Mesodermal cell (in vitro differentiated cells): ENCODE data around the gene ATG5. TPM values are rescaled to one million over a fixed set of nuclear protein-coding genes. Genes with fewer than 3 reads are reported as not detected.
A peak's percentile ranks its signal among the peaks of the same experiment; 100 is the strongest.

Experiments
- H3K27ac ChIP-seq: 2 replicates; pipeline ENCODE4 v1.7.0; 2013; ENCODE audit warnings: mild to moderate bottlenecking, low read depth, low read length, moderate library complexity; ENCODE audit not compliant: severe bottlenecking
- H3K36me3 ChIP-seq: 2 replicates; pipeline ENCODE4 v1.7.1; 2013; ENCODE audit warnings: mild to moderate bottlenecking, low read length, moderate library complexity; ENCODE audit not compliant: control insufficient read depth, insufficient read depth
- H3K4me1 ChIP-seq: one replicate; pipeline ENCODE4 v1.7.1; 2013; ENCODE audit warnings: mild to moderate bottlenecking, low read length; ENCODE audit not compliant: insufficient read depth, control insufficient read depth, poor library complexity, severe bottlenecking
- H3K4me3 ChIP-seq: 2 replicates; pipeline ENCODE4 v1.7.0; 2013; ENCODE audit warnings: low read length, control low read depth, mild to moderate bottlenecking; ENCODE audit not compliant: insufficient read depth, poor library complexity, severe bottlenecking; ENCODE audit errors: extremely low read depth
- H3K9me3 ChIP-seq: 2 replicates; pipeline ENCODE4 v1.7.1; 2013; ENCODE audit warnings: mild to moderate bottlenecking, low read length, moderate library complexity; ENCODE audit not compliant: control insufficient read depth
- WGBS, 2 experiments: methylation state at CpG; one replicate each; pipeline ENCODE4 v1.1.5; 2013; ENCODE audit warnings: missing lambda C conversion rate in 2 of 2; ENCODE audit not compliant: insufficient coverage in 2 of 2; 5-methylcytosine and 5-hydroxymethylcytosine counted together
- polyA plus RNA-seq, 2 experiments: library from polyadenylated mRNA; stranded (reverse); fragments of 50-300 nt; gene quantifications; one replicate each; pipeline ENCODE4 v1.2.3, GENCODE V29; 2013

Gene ATG5
- 29.1 TPM for polyA plus RNA-seq (2013, experiment 1 of 2)
- 34.0 TPM for polyA plus RNA-seq (2013, experiment 2 of 2)

- WGBS, 2 experiments: 2% methylated on average over 36 to 40 of the region's 56 CpGs
- peak within 1 kb of the TSS; percentile 89 for H3K27ac ChIP-seq
- no peaks in the 10 kb centered on the region for H3K9me3 ChIP-seq
- H3K36me3 ChIP-seq: no peaks in the 10 kb centered on the region
- H3K4me1 ChIP-seq: no peaks in the 10 kb centered on the region
- peak within 1 kb of the TSS; percentile 89 for H3K4me3 ChIP-seq
Measured at GRCh38 chr6:106325336-106326178, at the start of gene ATG5. Gene ATG5 (minus strand): TSS chr6:106325760. CDS start chr6:106316208, 9,552 bp downstream.

- H3K4me1 ChIP-seq: no peaks in the 10 kb centered on the region
- H3K36me3 ChIP-seq: no peaks in the 10 kb centered on the region
- no peaks in the 10 kb centered on the region for H3K9me3 ChIP-seq
- no CpG with 5 or more reads among the region's 1 CpG for WGBS, 2 experiments
- H3K4me3 ChIP-seq: no peak overlapping the region
- no peak overlapping the region for H3K27ac ChIP-seq
Measured at GRCh38 chr6:106373502-106374239, 48.1 kb upstream of the ATG5 start.

- WGBS, 2 experiments: no CpG with 5 or more reads among the region's 4 CpGs
- Histone ChIP-seq H3K9me3 (no peaks in the 10 kb centered on the region), H3K36me3 (no peaks in the 10 kb centered on the region), H3K27ac (no peak overlapping the region), H3K4me1 (no peaks in the 10 kb centered on the region), H3K4me3 (no peak overlapping the region)
Measured at GRCh38 chr6:106372838-106373501, 47.4 kb upstream of the ATG5 start.

GRCh38 chr6:106370639-106371038, 45.1 kb upstream of the ATG5 start:
- Histone ChIP-seq H3K36me3 (no peaks in the 10 kb centered on the region), H3K27ac (no peak overlapping the region), H3K4me1 (no peaks in the 10 kb centered on the region), H3K4me3 (no peak overlapping the region), H3K9me3 (no peaks in the 10 kb centered on the region)
- no CpG with 5 or more reads among the region's 1 CpG for WGBS, 2 experiments

GRCh38 chr6:106369739-106370138, 44.2 kb upstream of the ATG5 start:
- 100% methylated on average over 1 of the region's 2 CpGs for WGBS, 2 experiments

GRCh38 chr6:106363401-106364138, 38.0 kb upstream of the ATG5 start:
- no peaks in the 10 kb centered on the region for H3K36me3 ChIP-seq
- H3K27ac ChIP-seq: no peak overlapping the region
- 79 to 90% methylated on average over 3 of the region's 3 CpGs for WGBS, 2 experiments
- H3K9me3 ChIP-seq: no peaks in the 10 kb centered on the region
- H3K4me3 ChIP-seq: no peak overlapping the region
- H3K4me1 ChIP-seq: peaks cover 3% of the 10 kb centered on the region

More at GRCh38 chr6:106369739-106370138, 44.2 kb upstream of the ATG5 start:
- no peaks in the 10 kb centered on the region for H3K36me3 ChIP-seq
- no peak overlapping the region for H3K27ac ChIP-seq
- no peaks in the 10 kb centered on the region for H3K9me3 ChIP-seq
- H3K4me3 ChIP-seq: no peak overlapping the region
- no peaks in the 10 kb centered on the region for H3K4me1 ChIP-seq

- 3 to 7% methylated on average over 24 to 29 of the region's 31 CpGs for WGBS, 2 experiments
- H3K27ac ChIP-seq: no peak overlapping the region
- H3K4me3 ChIP-seq: peak overlapping the region; percentile 39
- H3K4me1 ChIP-seq: peaks cover 3% of the 10 kb centered on the region
- no peaks in the 10 kb centered on the region for H3K9me3 ChIP-seq
- no peaks in the 10 kb centered on the region for H3K36me3 ChIP-seq
Measured at GRCh38 chr6:106360989-106361430, 35.5 kb upstream of the ATG5 start.

- H3K9me3 ChIP-seq: no peaks in the 10 kb centered on the region
- no peak within 1 kb of the TSS for H3K27ac ChIP-seq
- no peaks in the 10 kb centered on the region for H3K36me3 ChIP-seq
- peaks cover 3% of the 10 kb centered on the region for H3K4me1 ChIP-seq
- 0 to 1% methylated on average over 44 to 66 of the region's 66 CpGs for WGBS, 2 experiments
- H3K4me3 ChIP-seq: peak within 1 kb of the TSS; percentile 39
Measured at GRCh38 chr6:106360410-106360988, 34.9 kb upstream of the ATG5 start, which contains the start of gene CRYBG1. Gene CRYBG1 (plus strand): TSS chr6:106360717. CDS start chr6:106360909, 192 bp downstream.

GRCh38 chr6:106359959-106360409, 34.4 kb upstream of the ATG5 start:
- Histone ChIP-seq H3K27ac (no peak overlapping the region), H3K9me3 (no peaks in the 10 kb centered on the region), H3K4me3 (peak overlapping the region; percentile 39), H3K4me1 (peaks cover 3% of the 10 kb centered on the region), H3K36me3 (no peaks in the 10 kb centered on the region)
- WGBS, 2 experiments: 25 to 29% methylated on average over 11 of the region's 12 CpGs
